GM19467 (cell line): ENCODE results near the gene GJD3.

Experiments used
- ATAC-seq: cut with Tn5 transposase; IDR thresholded peaks from one replicate; pipeline ENCODE4 v1.9.1; 2021; ENCODE audit warnings: mild to moderate bottlenecking, moderate library complexity; ENCODE audit not compliant: unreplicated experiment

GJD3 gene

DNA sequence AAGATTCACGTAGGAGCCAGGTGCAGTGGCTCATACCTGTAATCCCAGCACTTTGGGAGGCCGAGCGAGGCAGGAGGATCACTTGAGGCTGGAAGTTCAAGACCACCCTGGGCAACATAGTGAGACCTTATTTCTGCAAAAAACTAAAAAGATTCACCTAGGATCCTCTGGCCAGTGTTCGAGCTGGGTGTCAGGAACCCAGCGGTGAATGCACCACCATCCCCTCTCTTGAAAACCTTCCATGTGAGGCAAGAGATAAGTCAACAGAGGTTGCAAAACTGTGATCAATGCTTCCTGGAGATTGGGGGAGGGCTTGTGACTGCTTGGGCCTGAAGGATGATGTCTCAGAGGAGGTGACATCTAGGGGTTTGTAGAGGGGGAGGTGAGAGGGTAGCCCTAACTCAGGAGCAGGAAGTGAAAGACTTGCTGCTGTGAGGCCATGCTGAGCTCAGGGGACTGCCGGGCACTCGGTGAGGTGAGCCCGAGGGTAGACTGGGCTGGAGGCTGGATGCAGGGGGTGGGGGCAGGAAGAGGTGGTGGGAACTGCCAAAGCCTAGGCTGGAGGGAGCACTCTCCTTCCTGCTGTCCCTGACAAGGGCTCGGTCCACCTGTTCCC, 11.7 kb downstream of the GJD3 start:
- ATAC-seq, result no peak

DNA sequence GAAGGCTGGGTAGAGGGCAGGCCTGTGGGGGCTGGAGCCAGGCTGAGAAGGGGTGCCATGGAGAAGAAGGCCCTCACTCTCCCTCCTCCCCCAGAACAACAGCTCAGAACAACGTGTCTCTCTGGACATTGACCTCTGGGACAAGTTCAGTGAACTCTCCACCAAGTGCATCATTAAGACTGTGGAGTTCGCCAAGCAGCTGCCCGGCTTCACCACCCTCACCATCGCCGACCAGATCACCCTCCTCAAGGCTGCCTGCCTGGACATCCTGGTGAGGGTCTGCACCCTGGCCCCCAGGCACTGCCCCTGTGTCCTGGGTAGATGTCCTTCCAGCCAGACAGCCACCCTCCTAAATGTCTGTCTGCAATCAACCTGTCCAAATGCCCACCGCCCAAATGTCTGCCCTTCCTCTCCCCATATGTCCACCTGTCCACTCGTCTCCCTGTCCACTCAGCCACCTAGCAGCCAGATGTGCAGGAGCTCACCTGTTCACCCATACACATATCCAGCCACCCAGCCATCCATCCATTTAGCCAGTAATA, 12.2 kb downstream of the GJD3 start:
- no peak for ATAC-seq

DNA sequence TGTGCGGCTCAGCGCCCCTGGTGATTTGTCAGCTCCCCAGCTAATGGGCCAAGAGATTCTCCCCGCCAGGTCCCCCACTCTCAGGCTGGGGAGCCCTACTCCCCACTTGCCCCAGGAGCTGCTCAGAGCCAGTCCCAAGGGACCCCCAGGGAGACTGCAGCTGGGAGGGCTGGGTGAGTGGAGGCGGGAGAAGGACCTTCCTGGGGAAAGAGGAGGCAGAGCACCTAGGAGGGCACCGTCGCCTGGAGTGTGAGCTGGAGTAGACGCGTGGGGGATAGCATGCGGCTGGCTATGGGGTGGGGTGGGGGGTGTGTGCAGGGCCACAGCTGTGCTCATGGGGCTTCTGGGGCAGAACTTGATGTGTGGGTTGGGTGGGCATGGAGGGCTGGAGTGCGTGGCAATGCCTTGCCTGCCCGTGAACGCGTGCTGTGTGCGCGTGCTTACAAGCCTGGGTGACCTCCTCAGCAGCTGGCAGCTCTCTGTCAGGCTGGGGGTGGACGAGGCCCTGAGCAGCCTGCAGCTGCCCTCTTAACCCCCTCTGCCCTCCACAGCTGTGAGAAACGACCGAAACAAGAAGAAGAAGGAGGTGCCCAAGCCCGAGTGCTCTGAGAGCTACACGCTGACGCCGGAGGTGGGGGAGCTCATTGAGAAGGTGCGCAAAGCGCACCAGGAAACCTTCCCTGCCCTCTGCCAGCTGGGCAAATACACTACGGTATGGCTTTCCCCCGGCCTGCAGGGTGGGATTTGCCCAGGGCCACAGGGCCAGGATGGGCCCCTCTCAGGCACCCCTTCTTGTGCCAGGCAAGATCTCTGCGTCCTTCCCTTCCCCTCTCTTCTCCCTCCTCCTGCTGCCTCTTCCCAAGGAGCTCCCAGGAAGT, 12.9 kb downstream of the GJD3 start:
- no peak for ATAC-seq

DNA sequence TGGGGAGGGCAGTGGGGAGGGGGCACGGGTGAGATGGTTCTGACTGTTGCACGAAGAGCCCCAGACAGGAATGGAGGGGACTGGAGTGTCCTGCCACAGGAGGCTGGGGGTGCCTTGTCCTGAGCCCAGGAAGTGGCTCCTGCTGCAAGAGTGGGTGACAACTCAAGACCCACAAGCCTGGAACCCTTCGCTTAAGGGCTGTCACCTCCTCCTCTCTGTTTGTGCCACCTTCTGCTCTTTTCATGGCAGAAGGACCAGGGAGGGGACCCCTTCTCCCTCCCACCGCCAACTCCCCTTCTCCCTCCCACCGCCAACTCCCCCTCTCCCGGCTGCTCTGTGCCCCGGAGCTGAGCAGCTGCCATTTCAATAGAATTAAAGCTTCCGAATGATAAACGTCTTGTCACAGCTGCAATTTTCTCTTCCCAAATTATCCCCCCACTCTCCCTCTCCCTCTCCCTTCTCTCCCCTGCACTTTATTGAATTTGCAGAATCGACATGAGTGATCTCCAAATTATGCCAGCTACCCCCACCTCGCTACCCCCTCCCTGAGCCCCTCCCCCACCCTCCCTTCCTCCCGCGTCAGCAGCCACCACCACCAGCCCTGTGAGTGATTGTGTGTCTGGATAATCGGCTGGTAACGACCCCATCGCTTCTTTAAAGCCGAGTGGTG, 13.7 kb downstream of the GJD3 start:
- no peak for ATAC-seq

- no peak for ATAC-seq
Measured at GRCh38 chr17:40349895-40350688, 14.4 kb downstream of the GJD3 start.

DNA sequence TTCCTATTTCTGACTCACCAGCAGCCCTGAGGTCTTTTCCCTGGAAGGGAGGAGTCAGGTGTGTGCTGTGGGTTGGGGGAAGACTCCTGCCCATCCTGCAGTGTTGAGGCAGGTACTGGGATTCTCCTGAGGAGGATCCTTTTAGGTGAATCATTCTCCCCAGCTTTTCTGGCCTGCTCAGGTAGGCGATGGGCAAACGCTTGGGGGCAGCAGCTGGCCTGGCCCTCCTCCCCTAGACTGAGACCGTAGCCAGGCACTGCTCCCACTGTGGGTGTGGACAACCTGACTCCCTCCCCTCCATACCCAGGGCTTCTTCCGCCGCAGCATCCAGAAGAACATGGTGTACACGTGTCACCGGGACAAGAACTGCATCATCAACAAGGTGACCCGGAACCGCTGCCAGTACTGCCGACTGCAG, 15.1 kb downstream of the GJD3 start:
- ATAC-seq, result no peak

- ATAC-seq, result no peak
Measured at GRCh38 chr17:40348562-40349476, 15.7 kb downstream of the GJD3 start.

DNA sequence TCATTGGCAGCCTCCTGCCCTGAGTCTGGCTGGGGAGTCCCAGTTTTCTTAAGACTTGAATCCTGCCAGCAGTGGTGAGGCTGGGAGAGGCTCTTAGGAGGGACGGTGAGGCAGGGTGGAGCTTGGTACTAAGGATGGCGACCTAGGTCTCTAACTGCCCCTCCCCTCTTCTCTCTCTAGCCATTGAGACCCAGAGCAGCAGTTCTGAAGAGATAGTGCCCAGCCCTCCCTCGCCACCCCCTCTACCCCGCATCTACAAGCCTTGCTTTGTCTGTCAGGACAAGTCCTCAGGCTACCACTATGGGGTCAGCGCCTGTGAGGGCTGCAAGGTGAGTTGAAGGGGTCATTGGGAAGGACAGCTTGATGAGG, 16.4 kb downstream of the GJD3 start:
- ATAC-seq, result no peak

- no peak for ATAC-seq
Measured at GRCh38 chr17:40347319-40348135, 17.0 kb downstream of the GJD3 start.

DNA sequence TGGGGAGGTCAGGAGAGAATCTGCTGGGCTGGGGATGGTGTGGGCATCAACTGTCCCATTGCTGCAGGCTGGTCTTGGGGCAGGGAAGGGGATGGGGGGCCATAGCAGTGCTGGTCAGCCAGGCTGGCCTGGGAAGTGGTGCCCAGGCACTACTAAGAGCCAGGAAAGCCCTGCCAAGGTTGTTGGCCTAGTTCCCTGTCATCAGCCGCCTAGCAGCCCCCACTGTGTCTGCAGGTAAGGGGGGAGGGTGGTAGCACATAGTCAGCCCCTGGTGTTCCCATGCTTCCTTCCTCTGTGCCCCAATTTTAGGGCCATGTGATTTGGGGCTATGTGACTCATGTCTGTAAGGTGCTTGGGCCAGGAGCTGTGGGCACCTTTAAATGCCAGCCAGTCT, 17.8 kb downstream of the GJD3 start:
- no peak for ATAC-seq

- no peak for ATAC-seq
Measured at GRCh38 chr17:40345994-40346764, 18.4 kb downstream of the GJD3 start.

- no peak for ATAC-seq
Measured at GRCh38 chr17:40345161-40345993, 19.2 kb downstream of the GJD3 start.

DNA sequence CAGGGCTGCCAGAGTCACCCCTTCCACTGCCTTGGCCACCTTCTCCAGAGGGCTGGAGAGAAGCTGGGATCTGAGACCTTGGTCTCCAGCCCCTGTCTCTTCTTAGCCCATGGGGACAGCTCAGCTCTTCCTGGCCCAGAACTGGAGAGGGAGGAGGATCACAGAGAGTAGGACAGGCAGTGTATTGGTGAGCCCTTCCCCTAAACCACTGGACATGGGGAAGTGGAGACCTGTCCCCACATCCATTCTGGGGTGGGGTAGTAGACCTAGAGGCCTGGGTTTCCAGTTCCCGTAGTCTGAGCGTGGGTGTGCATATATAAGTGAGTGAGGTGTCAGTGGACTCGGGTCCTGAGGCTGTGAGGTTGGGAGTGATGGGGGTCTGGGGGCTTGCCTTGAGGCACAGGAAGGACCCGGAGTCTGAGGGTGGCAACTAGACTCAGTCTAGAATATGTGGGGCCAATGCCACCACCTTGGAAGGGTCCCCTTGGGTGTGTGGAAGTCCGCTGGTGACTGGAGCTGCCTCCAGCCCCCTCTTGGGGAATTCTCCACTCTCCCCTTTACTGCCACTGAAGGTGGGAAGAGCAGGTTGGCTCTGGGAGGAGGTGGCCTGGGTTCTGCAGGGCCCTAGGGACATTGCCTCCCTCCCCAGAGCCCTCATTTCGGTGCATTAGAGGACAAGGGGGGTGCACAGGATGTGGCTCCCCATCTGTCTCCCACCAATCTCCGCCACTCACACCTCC, 19.9 kb downstream of the GJD3 start:
- no peak for ATAC-seq

DNA sequence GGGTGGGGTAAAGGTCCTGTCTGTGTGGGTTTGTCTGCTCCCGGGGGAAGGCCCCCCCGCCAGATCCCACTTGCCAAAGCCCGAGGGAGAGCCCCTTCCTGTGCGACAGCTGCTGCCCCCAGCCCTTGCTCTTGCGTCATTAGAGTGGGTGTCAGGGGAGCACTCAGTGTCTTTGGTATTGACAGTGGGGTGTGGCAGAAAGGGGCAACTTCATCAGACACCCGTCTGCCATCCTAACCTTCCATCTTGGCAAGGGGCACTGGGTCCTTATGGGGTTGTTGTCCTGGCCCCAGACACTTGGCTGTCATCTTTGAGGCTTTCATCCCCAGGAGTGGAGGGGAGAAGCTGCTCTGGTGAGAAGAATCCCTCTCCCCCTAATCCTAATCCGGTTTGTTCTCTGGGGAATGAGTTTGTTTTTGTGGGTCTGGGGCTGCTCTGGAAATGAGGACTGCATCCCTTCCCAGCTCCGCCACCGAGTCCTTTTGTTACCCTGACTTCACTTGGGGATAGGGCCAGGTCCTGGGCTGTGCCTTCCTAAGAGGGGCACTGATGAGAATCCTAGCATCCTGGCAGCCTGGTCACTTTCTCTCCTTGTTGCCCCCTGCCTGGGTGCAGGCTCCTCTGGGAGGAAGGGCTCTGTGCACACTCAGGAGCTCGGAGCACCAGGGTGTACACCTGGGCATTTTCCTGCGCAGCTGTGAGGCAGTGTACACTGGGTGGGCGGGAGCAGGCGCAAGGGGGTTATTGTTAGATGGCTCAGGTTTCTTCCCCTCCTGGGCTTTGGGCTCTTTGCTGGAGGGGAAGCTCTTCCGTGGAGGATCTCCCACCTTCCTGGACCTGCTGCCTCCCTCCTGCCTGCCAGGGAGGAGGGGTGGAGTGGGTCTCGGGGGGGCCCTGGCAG, 21.1 kb downstream of the GJD3 start:
- ATAC-seq, result no peak

DNA sequence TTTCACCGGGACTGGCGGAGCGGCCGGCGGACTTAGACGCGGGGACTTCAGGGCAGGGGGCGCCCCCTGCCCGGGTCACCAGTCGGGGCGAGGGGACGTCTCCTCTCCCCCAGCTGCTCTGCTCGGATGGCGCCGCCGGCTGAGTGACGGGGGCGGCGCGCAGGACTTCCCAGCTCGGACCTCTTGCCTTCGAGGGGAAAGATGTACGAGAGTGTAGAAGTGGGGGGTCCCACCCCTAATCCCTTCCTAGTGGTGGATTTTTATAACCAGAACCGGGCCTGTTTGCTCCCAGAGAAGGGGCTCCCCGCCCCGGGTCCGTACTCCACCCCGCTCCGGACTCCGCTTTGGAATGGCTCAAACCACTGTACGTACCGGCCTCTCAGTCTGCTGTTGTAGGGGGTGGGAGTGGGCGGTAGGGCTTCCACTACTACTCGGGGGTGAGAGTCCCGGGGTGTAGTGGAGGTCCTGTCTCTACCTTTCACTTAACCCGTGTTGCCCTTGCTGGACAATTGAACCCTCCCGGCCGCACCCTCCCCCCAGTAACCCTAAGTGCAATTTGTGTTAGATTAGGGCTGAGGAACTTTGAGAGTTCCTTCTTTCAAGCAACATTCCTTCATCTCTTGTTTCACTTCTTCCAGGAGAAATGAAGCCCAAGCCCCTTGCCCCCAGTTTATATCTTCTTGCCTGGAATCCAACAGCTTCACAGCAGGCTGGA, 21.9 kb downstream of the GJD3 start:
- ATAC-seq, result no peak
